ENCODE results near the gene LMO2.

Gene LMO2

GRCh38 chr11:33913991-33914390, 22.1 kb upstream of the LMO2 start:
- Histone ChIP-seq H3K9me3 (ENCODE audit: control insufficient read depth in 2 of 2, low read length in 2 of 2) (no peaks in the 10 kb centered on the region), H3K4me3 (ENCODE audit: low read length in 2 of 2) (no peak overlapping the region), H3K27me3 (ENCODE audit: control insufficient read depth in 1 of 2, insufficient read depth in 2 of 2, low read length in 2 of 2) (no peaks in the 10 kb centered on the region), H3K9ac (ENCODE audit: low read length in 2 of 2) (no peak overlapping the region), H3K4me1 (ENCODE audit: control insufficient read depth, insufficient read depth, low read length) (no peaks in the 10 kb centered on the region), H3K27ac (ENCODE audit: low read length) (no peak overlapping the region), H3K36me3 (ENCODE audit: control insufficient read depth in 2 of 2, insufficient read depth in 2 of 2, low read length in 2 of 2) (no peaks in the 10 kb centered on the region)

- H3K4me1 ChIP-seq (ENCODE audit: control insufficient read depth, insufficient read depth, low read length): no peaks in the 10 kb centered on the region
- no peak overlapping the region for H3K4me3 ChIP-seq (ENCODE audit: low read length in 2 of 2)
- no peaks in the 10 kb centered on the region for H3K27me3 ChIP-seq (ENCODE audit: control insufficient read depth in 1 of 2, insufficient read depth in 2 of 2, low read length in 2 of 2)
- H3K9ac ChIP-seq (ENCODE audit: low read length in 2 of 2): no peak overlapping the region
- H3K36me3 ChIP-seq (ENCODE audit: control insufficient read depth in 2 of 2, insufficient read depth in 2 of 2, low read length in 2 of 2): no peaks in the 10 kb centered on the region
- no peak overlapping the region for H3K27ac ChIP-seq (ENCODE audit: low read length)
- H3K9me3 ChIP-seq (ENCODE audit: control insufficient read depth in 2 of 2, low read length in 2 of 2): no peaks in the 10 kb centered on the region
Observed at GRCh38 chr11:33912405-33913361, 20.8 kb upstream of the LMO2 start.

GRCh38 chr11:33910958-33911339, 19.1 kb upstream of the LMO2 start:
- H3K27ac ChIP-seq (ENCODE audit: low read length): no peak overlapping the region
- no peaks in the 10 kb centered on the region for H3K27me3 ChIP-seq (ENCODE audit: control insufficient read depth in 1 of 2, insufficient read depth in 2 of 2, low read length in 2 of 2)
- H3K9ac ChIP-seq (ENCODE audit: low read length in 2 of 2): no peak overlapping the region
- no peaks in the 10 kb centered on the region for H3K4me1 ChIP-seq (ENCODE audit: control insufficient read depth, insufficient read depth, low read length)
- H3K9me3 ChIP-seq (ENCODE audit: control insufficient read depth in 2 of 2, low read length in 2 of 2): no peaks in the 10 kb centered on the region
- H3K36me3 ChIP-seq (ENCODE audit: control insufficient read depth in 2 of 2, insufficient read depth in 2 of 2, low read length in 2 of 2): no peaks in the 10 kb centered on the region
- no peak overlapping the region for H3K4me3 ChIP-seq (ENCODE audit: low read length in 2 of 2)

GRCh38 chr11:33910296-33910957, 18.6 kb upstream of the LMO2 start:
- Histone ChIP-seq H3K27ac (ENCODE audit: low read length) (no peak overlapping the region), H3K27me3 (ENCODE audit: control insufficient read depth in 1 of 2, insufficient read depth in 2 of 2, low read length in 2 of 2) (no peaks in the 10 kb centered on the region), H3K9ac (ENCODE audit: low read length in 2 of 2) (no peak overlapping the region), H3K4me1 (ENCODE audit: control insufficient read depth, insufficient read depth, low read length) (no peaks in the 10 kb centered on the region), H3K9me3 (ENCODE audit: control insufficient read depth in 2 of 2, low read length in 2 of 2) (no peaks in the 10 kb centered on the region), H3K4me3 (ENCODE audit: low read length in 2 of 2) (no peak overlapping the region), H3K36me3 (ENCODE audit: control insufficient read depth in 2 of 2, insufficient read depth in 2 of 2, low read length in 2 of 2) (no peaks in the 10 kb centered on the region)

- no peak overlapping the region for H3K27ac ChIP-seq (ENCODE audit: low read length)
- no peak overlapping the region for H3K4me3 ChIP-seq (ENCODE audit: low read length in 2 of 2)
- H3K27me3 ChIP-seq (ENCODE audit: control insufficient read depth in 1 of 2, insufficient read depth in 2 of 2, low read length in 2 of 2): no peaks in the 10 kb centered on the region
- H3K4me1 ChIP-seq (ENCODE audit: control insufficient read depth, insufficient read depth, low read length): no peaks in the 10 kb centered on the region
- no peak overlapping the region for H3K9ac ChIP-seq (ENCODE audit: low read length in 2 of 2)
- no peaks in the 10 kb centered on the region for H3K9me3 ChIP-seq (ENCODE audit: control insufficient read depth in 2 of 2, low read length in 2 of 2)
- H3K36me3 ChIP-seq (ENCODE audit: control insufficient read depth in 2 of 2, insufficient read depth in 2 of 2, low read length in 2 of 2): no peaks in the 10 kb centered on the region
Observed at GRCh38 chr11:33909552-33909951, 17.7 kb upstream of the LMO2 start.

- H3K27ac ChIP-seq (ENCODE audit: low read length): no peak overlapping the region
- H3K4me1 ChIP-seq (ENCODE audit: control insufficient read depth, insufficient read depth, low read length): no peaks in the 10 kb centered on the region
- H3K27me3 ChIP-seq (ENCODE audit: control insufficient read depth in 1 of 2, insufficient read depth in 2 of 2, low read length in 2 of 2): no peaks in the 10 kb centered on the region
Observed at GRCh38 chr11:33909150-33909549, 17.3 kb upstream of the LMO2 start.

GRCh38 chr11:33907421-33907820, 15.5 kb upstream of the LMO2 start:
- Histone ChIP-seq H3K27me3 (ENCODE audit: control insufficient read depth in 1 of 2, insufficient read depth in 2 of 2, low read length in 2 of 2) (no peaks in the 10 kb centered on the region), H3K9ac (ENCODE audit: low read length in 2 of 2) (no peak overlapping the region), H3K4me1 (ENCODE audit: control insufficient read depth, insufficient read depth, low read length) (no peaks in the 10 kb centered on the region), H3K27ac (ENCODE audit: low read length) (no peak overlapping the region), H3K9me3 (ENCODE audit: control insufficient read depth in 2 of 2, low read length in 2 of 2) (no peaks in the 10 kb centered on the region), H3K36me3 (ENCODE audit: control insufficient read depth in 2 of 2, insufficient read depth in 2 of 2, low read length in 2 of 2) (no peaks in the 10 kb centered on the region), H3K4me3 (ENCODE audit: low read length in 2 of 2) (no peak overlapping the region)

More at GRCh38 chr11:33909150-33909549, 17.3 kb upstream of the LMO2 start:
- Histone ChIP-seq H3K9ac (ENCODE audit: low read length in 2 of 2) (no peak overlapping the region), H3K9me3 (ENCODE audit: control insufficient read depth in 2 of 2, low read length in 2 of 2) (no peaks in the 10 kb centered on the region), H3K36me3 (ENCODE audit: control insufficient read depth in 2 of 2, insufficient read depth in 2 of 2, low read length in 2 of 2) (no peaks in the 10 kb centered on the region), H3K4me3 (ENCODE audit: low read length in 2 of 2) (no peak overlapping the region)

GRCh38 chr11:33906484-33907186, 14.8 kb upstream of the LMO2 start:
- Histone ChIP-seq H3K9ac (ENCODE audit: low read length in 2 of 2) (no peak overlapping the region), H3K36me3 (ENCODE audit: control insufficient read depth in 2 of 2, insufficient read depth in 2 of 2, low read length in 2 of 2) (no peaks in the 10 kb centered on the region), H3K4me1 (ENCODE audit: control insufficient read depth, insufficient read depth, low read length) (no peaks in the 10 kb centered on the region), H3K27ac (ENCODE audit: low read length) (no peak overlapping the region), H3K4me3 (ENCODE audit: low read length in 2 of 2) (no peak overlapping the region), H3K27me3 (ENCODE audit: control insufficient read depth in 1 of 2, insufficient read depth in 2 of 2, low read length in 2 of 2) (peaks cover 0 to 2% of the 10 kb centered on the region in 2 donors), H3K9me3 (ENCODE audit: control insufficient read depth in 2 of 2, low read length in 2 of 2) (no peaks in the 10 kb centered on the region)

GRCh38 chr11:33904102-33904501, 12.2 kb upstream of the LMO2 start:
- Histone ChIP-seq H3K9ac (ENCODE audit: low read length in 2 of 2) (no peak overlapping the region), H3K36me3 (ENCODE audit: control insufficient read depth in 2 of 2, insufficient read depth in 2 of 2, low read length in 2 of 2) (no peaks in the 10 kb centered on the region)

GRCh38 chr11:33900159-33900840, 8.4 kb upstream of the LMO2 start:
- H3K4me1 ChIP-seq (ENCODE audit: control insufficient read depth, insufficient read depth, low read length): peaks cover 16% of the 10 kb centered on the region
- H3K27me3 ChIP-seq (ENCODE audit: control insufficient read depth in 1 of 2, insufficient read depth in 2 of 2, low read length in 2 of 2): peaks cover 0 to 3% of the 10 kb centered on the region in 2 donors
- H3K9ac ChIP-seq (ENCODE audit: low read length in 2 of 2): no peak overlapping the region
- H3K4me3 ChIP-seq (ENCODE audit: low read length in 2 of 2): no peak overlapping the region
- H3K9me3 ChIP-seq (ENCODE audit: control insufficient read depth in 2 of 2, low read length in 2 of 2): no peaks in the 10 kb centered on the region
- H3K27ac ChIP-seq (ENCODE audit: low read length): no peak overlapping the region
- no peaks in the 10 kb centered on the region for H3K36me3 ChIP-seq (ENCODE audit: control insufficient read depth in 2 of 2, insufficient read depth in 2 of 2, low read length in 2 of 2)

More at GRCh38 chr11:33904102-33904501, 12.2 kb upstream of the LMO2 start:
- Histone ChIP-seq H3K27ac (ENCODE audit: low read length) (no peak overlapping the region), H3K9me3 (ENCODE audit: control insufficient read depth in 2 of 2, low read length in 2 of 2) (no peaks in the 10 kb centered on the region), H3K27me3 (ENCODE audit: control insufficient read depth in 1 of 2, insufficient read depth in 2 of 2, low read length in 2 of 2) (peaks cover 0 to 3% of the 10 kb centered on the region in 2 donors), H3K4me1 (ENCODE audit: control insufficient read depth, insufficient read depth, low read length) (peaks cover 8% of the 10 kb centered on the region), H3K4me3 (ENCODE audit: low read length in 2 of 2) (no peak overlapping the region)

Data from stomach smooth muscle (tissue), 2 donors.